ENCODE results near the gene ACSM4. TPM values are rescaled to one million over a fixed set of nuclear protein-coding genes. Genes with fewer than 3 reads are reported as not detected.

ACSM4 gene
- total and polyA plus RNA-seq, 9 of the 15 experiments (the other 6 are each of a cell fraction or from before 2014, with no cell fraction given), result not detected

GRCh38 chr12:7302266-7302986 lies 1.4 kb upstream of the ACSM4 start (continued):
- no peak for TF ChIP-seq RERE (CRISPR knock-in tag; IDR thresholded peaks at IDR 0.05; ENCODE audit: borderline replicate concordance)
- TF ChIP-seq FOXM1 (IDR thresholded peaks at IDR 0.05; ENCODE audit: low read depth), result no peak; the same call in 1 of the 2 replicates
- no peak for TF ChIP-seq FOXM1 (CRISPR knock-in tag; IDR thresholded peaks at IDR 0.05; ENCODE audit: low read depth)
- 0 out of 2 replicates have a peak, but pooled peaks have one; percentile 53 for TF ChIP-seq FOXJ2 (tag; IDR thresholded peaks at IDR 0.05)
- TF ChIP-seq NCOA4 (IDR thresholded peaks at IDR 0.05; ENCODE audit: partially characterized antibody), result no peak
- no peak for TF ChIP-seq SIN3B (IDR thresholded peaks at IDR 0.05; ENCODE audit: low read depth)
- TF ChIP-seq, protein P1, sequence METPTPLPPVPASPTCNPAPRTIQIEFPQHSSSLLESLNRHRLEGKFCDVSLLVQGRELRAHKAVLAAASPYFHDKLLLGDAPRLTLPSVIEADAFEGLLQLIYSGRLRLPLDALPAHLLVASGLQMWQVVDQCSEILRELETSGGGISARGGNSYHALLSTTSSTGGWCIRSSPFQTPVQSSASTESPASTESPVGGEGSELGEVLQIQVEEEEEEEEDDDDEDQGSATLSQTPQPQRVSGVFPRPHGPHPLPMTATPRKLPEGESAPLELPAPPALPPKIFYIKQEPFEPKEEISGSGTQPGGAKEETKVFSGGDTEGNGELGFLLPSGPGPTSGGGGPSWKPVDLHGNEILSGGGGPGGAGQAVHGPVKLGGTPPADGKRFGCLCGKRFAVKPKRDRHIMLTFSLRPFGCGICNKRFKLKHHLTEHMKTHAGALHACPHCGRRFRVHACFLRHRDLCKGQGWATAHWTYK (CRISPR knock-in tag; IDR thresholded peaks at IDR 0.05), result no peak
- TF ChIP-seq MLLT1 (IDR thresholded peaks at IDR 0.05), result no peak
- peak; percentile 71 for TF ChIP-seq CEBPB (tag; IDR thresholded peaks at IDR 0.05)
- no peak for TF ChIP-seq MTA3 (IDR thresholded peaks at IDR 0.05; ENCODE audit: borderline replicate concordance)
- TF ChIP-seq U2AF2 (optimal IDR thresholded peaks at IDR 0.05; ENCODE audit: low read depth, low read length), result no peak
- TF ChIP-seq ZNF12 (CRISPR knock-in tag; IDR thresholded peaks at IDR 0.05), result no peak
- peak; percentile 72 for TF ChIP-seq TCF3 (CRISPR knock-in tag; IDR thresholded peaks at IDR 0.05)
- TF ChIP-seq HOMEZ (CRISPR knock-in tag; IDR thresholded peaks at IDR 0.05), result no peak
- TF ChIP-seq HMG20A (CRISPR knock-in tag; conservative IDR thresholded peaks at IDR 0.05), result no peak
